Activated CD8-positive, alpha-beta memory T cell treated with anti-CD3 and anti-CD28 coated beads for 48 hours (primary cell): ENCODE results near the gene XAGE2.
"Not testable (repeated sequence)": the region's sequence is repeated elsewhere in the genome, so short reads cannot be mapped to it uniquely, and the experiment has no call there.

Experiments used
- DNase-seq, 3 experiments: peaks; one replicate each; pipeline ENCODE4 v3.0.0-alpha.2; 2020; ENCODE audit warnings: low read depth in 2 of 3, low spot score in 2 of 3

Gene XAGE2, protein sequence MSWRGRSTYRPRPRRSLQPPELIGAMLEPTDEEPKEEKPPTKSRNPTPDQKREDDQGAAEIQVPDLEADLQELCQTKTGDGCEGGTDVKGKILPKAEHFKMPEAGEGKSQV

DNA sequence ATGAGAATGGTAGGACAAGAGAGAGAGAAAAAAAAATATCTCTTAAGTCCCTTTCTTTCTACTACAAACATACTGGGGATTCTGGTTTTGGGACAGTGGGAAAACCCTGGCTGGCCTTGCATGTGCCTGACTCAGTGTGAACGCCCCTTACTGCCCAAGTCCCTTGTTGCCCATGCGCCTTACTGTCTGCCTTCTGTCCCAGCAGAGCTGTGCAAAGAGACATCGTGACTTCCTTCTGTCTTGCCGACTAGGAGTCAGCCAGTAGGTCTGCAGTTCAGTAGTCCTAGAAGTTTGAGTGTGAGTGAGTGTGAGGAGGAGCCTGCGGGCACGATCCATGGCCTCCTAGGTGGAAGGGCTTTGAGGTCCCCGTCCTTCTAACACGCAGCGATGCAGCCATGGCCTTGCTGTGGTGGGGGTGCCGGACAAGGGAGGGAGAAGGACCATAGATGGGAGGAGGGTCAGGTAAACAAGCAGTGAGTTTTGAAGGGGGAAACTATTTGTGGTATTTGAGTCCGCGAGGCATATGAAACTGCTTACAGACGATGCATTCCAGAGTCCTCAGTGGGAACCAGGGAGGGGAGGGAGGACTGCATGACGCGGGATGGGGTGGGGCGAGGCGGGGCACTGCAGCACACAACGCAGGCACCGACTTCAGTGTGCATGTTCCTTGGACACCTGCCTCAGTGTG lies at the start of gene XAGE2:
Gene XAGE2 (plus strand): TSS at position 654 of the 688 bp plus-strand sequence. CDS start 994 bp downstream, outside the sequence.
- DNase-seq: no peak

DNA sequence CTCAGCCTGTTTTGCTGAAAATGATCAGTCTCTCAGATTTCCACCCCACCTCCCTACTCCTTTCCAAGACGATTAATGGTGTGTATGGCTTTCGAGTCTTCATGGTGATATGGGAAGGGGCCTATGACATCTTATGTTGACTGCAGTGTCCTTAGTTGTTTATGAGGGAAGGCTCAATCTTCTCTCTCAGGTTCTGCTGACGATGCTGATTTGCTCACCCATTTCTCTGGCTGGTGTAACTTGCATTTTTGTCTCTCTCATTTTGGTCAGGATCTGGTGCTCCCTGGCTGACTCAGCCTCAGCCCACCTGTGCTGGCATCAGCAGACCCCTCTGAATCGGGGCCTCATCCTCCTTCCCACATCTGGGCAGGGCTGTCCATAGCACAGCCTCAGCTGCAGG lies 31.4 kb upstream of the XAGE2 start:
- DNase-seq: no peak

DNA sequence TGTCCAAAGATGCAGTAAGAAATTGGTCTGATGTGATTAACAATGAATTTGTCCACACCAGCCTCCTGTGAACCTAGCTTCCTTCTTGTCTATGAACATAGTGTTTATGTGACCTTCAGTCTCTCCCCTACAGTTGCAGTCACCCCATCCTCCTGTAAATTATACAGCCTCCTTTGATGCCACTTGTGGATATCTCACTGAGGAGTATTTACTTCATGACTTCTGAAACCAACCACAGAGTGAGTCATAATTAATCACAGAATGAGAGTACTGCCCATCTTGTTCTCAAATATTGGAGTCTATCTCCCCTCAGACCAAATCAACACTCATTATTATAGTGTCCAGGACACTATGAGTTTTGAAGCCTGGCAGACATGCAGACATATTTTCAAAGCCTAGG lies 27.3 kb upstream of the XAGE2 start:
- no peak for DNase-seq

DNA sequence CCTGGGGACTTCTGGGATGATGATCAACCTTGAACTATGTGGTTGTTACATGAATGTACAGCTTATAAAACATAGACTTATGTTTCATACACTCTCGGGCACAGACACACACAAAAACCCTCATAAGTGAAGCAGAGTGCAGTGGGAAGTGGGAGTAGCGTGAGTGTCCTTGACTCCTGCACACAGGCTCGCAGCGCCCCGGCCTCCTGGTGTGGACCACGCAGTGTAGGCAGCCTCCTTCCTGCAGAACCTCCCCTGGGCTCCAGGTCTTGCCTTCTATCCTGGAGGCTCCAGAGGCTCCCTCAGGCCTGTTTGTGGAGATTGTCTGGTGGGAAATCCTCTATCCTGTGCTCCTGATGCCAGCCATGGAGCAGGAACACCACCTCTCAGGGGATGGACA lies 25.7 kb upstream of the XAGE2 start:
- DNase-seq: not testable (repeated sequence)

DNA sequence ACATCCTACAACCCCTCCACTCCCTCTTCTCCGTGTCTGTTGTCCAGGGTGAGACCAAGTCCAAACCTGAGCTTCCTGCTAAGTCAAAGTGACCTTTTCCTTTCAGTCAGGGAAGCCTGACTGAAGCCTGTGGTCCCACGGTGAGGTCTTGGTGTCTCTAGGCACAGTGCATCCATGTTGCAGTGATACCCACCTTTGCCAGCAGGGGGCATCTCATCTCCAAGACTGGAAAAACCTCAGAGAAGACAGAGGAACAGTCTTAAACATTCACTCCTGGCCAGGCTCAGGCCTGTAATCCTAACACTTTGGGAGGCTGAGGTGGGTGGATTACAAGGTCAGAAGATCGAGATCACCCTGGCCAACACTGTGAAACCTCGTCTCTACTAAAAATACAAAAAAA lies 23.4 kb upstream of the XAGE2 start:
- peak; percentile 24 to 37 (median 24) for DNase-seq

DNA sequence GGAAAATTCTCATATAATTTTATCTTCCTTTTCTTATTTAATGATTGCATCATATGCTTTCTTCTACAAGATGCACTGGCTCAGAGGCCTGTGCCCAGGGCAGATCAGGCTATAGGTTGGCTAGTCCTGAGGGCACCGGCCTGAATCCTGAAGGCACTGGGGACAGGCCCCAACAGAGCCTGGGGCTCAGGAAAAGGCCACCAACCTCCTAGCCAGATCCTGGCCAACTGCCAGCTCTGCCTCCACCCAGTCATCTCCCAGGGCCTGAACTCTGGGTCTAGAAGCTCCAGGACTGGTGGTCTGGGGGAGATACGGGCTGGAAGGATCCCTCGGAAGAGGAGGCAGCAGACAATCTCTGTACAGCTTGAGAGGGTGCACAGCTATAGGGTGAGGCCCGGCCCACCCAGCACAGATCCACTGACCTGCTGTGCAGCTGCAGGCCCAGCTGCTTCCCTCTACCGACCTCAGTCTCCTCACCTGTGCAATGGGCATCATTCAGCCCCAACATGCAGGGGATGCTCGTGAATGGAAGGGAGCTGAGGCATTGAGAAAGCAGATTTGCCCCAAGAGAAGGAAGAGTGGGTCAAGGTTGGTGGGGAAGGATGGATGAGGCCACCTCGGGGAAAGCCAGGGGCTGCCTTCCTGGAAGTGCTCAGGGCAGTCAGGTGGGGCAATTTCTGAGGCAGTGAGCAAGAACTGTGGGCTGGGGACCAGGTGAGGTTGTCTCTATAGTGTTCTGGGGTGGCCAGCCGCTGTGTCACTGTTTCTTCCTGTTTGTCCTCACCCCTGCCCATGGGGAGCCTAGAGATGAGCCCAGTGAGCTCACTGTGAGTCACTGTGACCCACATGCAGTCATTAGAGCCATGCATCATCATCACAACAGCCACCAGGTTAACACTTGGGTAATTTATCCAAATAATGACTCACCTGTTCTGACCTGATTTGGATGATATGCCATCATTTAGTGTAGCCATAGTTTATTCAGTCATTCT lies 22.4 kb upstream of the XAGE2 start:
- DNase-seq: no peak

DNA sequence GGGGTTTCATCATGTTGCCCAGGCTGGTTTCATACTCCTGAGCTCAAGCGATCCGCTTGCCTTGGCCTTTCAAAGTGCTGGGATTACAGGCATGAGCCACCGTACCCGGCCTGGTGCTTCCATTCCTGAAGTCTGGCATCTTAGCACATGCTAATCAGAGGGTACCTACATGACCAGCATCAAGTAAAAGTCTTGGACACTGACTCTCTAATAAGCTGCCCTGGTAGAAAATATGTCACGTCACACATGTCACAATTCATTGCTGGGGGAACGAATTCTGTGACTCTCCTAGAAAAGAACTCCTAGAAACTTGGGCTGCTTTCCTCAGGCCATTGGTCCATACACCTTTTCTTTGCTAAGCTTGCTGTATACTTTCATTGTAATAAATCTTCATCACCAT lies 19.1 kb upstream of the XAGE2 start:
- DNase-seq: no peak

DNA sequence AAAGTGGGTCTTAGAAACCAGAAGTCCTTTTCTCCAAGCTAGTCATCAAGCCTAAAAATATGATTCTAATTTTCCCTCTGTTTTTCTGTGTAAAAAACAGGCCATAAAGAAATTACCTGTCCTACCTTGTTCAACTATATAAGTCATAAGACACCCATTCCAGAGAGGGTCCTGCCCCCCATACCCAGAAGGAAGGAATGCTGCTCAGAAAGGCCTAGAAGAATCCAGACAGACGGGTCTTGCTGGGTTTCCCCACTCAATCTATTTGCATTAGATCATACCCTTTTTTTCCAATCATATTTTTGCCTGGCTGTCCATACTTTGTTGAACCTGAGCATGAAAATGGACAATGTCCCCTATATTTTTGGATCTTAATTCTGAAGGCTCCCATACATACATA lies 16.3 kb upstream of the XAGE2 start:
- DNase-seq: no peak

DNA sequence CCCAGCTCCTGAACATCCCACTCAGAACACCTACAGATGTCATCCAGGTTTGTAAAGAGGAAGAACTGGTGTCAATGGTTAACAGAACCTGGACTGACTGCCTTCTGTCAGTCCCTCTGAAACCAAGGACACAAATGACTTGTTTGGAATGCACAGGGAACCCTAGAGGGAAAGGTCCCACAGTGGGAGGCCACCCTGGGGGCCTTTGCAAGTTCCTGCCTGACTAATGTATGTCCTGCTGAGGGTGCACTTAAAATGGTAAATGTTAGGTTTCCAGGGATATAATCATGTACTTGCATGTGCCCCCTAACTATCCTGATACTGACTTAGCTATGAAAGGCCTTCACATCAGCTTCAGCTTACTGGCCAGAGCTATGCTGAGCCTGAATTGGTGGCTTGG lies 15.0 kb upstream of the XAGE2 start:
- DNase-seq: no peak

DNA sequence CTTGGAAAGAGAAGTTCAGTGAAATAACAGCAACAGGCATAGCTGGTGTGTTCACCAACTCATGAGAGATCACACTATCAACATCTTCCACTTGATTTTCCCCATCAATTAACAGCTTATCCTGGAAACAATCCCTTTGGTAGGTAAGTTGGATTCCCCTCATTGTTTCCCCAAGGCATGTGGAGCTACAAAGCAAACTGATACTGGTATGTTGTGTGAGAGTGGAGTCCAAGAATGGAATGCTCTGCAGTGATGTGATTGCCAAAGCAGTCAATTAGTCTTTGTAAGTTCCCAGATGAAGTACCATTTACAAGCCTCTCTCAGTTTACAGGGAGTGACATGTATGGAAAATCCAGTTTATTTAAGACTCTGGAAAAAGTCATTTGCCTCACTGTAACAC lies 13.7 kb upstream of the XAGE2 start:
- DNase-seq: no peak

DNA sequence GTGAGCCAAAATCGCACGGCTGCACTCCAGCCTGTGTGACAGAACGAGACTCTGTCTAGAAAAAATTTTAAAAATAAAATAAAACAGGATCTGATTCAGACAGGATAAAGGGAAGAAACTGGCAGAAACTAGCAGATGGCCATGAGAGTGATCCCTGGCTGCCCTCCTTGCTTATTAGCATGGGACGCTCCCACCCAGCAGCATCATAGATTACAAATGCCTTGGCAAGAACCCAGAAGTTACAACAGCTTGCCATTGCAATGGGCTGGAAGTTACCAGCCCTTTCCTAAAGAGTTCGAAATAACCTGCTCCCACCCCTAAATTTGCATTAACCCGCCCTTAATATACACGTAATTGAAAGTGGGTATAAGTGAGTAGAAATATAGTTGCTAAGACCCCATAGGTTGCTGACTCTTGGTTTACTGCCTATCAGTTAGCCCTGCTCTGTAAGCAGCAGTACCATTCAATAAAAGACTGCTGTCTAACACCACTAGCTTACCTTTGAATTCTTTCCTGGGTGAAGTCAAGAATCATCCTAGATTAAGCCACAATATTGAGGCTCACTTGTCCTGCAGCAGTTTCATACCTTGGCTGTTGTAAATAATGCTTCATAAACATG lies 9.1 kb upstream of the XAGE2 start:
- no peak for DNase-seq

DNA sequence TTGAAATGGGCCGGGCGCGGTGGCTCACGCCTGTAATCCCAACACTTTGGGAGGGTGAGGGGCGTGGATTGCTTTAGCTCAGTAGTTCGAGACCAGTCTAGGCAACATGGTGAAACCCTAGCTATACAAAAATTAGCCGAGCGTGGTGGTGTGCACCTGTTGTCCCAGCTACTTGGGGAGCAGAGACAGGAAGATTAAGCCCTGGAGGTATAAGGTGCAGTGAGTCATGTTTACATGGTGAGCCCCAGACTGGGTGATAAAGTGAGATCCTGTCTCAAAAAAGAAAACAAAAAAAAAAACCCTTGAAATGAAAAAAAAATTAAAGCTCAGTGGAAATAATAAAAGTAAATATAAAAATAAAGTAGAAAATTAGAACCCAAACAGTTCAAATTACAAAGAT lies 6.9 kb upstream of the XAGE2 start:
- DNase-seq: no peak

DNA sequence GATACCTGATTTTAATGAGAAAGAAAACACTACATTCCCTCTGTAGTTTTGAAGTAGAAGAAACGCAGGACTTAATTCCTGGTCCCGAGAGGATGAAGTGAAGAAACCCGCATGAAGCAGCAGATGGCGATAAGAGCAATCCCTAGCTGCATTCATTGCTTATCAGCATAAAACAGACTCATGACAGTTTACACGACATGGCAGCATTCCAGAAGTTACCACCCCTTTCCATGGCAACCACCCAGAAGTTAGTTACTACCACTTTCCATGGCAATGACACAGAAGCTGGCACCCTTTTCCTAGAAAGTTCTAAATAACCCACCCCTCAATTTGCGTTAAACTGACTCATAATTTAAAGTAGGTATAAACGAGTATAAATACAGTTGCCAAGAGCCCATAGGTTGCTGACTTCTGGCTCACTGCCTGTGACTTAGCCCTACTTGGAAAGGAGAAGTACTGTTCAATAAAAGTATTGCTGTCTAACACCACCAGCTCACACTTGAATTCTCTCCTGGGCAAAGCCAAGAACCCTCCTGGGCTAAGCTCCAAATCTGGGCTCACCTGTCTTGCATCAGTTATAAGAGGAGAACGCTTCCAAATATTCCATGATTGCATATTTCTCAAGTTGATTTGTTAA lies 5.5 kb upstream of the XAGE2 start:
- DNase-seq: no peak

DNA sequence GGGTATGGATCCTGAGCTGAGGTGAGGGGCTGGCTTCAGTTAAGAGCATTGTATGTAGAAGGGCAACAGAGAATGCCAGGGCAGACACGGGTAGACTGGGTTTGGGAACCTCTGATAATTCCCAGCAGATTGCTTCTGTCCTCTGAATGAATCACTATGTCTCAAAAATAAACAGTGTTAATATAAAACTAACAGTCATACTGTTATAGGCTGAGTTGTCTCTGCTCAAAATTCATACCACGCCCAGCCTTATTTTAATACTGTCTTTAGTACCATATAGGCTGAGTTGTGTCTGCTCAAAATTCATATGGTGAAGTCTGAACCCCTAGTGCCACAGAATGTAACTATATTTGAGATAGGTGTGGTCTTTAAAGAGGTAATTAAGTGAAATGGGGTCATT lies 10.0 kb downstream of the XAGE2 start:
- DNase-seq: no peak

DNA sequence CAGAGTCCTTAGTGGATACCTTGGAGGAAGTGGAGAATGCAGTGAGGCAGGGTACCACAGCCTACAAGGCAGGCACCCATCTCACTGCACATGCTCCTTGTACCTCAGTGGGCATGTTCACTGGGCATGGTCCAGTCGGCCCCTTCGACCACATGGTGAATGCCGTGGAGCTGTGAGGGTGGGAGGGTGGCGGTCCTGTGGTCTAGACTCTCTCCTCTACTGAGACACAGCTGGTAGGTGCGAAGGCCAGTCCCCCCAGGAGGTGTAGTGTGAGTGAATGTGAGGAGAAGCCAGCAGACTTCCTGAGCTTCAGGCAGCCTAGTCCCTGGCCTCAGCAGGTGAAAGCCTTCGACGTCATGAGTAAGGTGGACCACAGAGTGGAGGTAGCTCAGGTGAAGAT lies 12.2 kb downstream of the XAGE2 start:
- DNase-seq: no peak

DNA sequence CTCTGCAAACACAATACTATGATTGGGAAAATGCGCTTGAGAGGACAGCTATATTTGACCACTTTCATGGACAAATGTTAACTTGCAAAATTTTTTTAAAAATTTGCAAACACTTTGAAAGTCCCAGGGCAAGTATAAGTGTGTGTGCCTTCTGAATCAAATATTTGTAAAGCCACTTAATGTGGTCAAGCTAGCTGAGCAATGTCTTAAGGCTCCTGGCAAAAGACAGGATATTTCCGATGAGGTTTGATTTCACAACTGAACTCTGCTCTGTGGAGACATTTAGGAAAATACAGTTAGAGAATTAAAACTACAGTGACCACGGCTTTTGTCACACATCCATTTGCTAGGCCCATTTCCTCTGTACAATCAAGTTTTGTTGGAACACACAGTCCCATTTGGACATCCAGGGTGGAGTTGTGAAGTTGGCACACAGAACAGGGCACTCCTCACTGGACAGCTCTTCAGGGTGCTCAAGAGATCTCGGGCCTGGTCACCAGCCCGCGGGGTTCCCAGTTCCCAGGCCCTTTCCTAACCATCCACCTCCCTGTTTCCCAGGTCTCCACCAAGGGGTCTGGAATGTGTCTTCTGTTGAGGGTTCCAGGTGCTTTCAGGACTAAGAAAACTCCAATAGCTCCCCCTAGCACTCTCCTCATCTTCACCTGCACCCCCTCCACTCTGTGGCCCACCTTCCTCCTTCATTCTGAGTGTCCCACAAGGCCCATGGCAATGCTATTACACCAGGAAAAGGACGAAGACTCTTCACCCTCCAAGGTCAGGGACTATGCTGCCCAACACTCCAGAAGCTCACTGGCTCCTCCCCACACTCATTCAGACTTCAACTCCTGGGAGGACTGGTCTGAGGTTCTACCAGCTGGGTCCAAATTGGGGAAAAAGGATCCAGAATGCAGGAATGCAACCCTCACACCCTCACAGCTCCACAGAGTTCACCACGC lies 41.9 kb downstream of the XAGE2 start:
- DNase-seq: no peak

DNA sequence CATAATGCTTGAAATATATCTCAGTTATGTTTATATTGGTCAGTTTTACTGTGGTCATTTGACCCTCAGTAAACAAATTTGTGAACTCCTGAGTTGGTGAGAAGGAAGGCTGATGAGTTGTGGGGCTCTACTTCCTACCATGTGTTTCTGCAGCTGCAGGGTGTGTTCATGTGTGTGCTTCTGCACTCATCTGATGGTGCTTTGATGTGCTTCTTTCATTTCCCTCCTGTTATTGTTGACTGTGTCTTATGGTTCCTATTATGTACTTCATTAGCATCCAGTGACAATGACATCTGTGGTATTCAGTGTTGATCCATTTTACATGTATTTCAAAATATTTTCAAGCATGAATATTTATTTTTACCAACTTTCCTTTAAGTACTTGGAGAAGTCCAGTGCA lies 46.5 kb downstream of the XAGE2 start:
- no peak for DNase-seq

DNA sequence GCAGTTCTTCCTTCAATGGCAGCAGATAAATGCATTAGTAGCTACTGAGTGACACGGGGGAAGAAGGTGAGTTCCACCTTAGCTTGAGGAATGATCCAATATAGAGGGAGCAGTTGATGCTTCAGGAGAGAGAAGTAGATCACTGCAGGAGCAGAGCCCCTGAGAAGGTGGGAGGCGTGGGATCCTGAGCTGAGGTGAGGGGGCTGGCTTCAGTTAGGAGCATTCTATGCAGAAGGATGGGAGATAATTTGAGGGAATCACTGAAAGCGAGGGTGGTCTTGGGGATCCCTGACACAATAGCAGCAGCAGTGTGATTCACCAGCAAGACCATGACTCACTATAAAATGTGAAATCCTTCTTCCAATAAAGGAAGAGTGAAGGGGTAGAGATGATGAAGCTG lies 48.0 kb downstream of the XAGE2 start:
- no peak for DNase-seq

DNA sequence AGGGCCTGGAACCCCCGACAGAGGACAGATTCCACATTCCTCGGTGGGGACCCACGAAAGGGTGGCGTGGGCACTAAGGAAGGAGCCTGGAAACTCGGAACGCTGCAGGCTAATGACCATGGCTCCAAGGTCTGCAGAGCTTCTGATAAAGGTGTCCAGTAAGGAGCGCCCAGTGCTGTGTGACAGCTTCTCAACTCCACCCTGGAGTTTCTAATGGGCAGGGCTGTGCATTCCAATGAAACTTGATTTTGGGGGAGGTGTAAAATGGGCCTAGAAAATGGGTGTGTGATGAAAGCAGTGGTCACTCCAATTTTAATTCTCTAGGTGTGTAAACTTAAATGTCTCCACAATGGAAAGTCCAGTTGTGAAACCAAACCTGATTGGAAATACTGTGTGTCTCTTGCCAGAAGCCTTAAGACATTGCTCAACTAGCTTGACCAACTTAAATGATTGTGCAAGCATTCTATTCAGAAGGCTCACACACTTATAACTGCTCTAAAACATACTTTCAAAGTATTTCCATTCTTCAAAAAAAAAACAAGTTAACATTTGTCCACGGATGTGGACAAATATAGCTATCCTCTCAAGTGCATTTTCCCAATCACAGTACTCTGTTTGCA lies 52.1 kb downstream of the XAGE2 start:
- no peak for DNase-seq

DNA sequence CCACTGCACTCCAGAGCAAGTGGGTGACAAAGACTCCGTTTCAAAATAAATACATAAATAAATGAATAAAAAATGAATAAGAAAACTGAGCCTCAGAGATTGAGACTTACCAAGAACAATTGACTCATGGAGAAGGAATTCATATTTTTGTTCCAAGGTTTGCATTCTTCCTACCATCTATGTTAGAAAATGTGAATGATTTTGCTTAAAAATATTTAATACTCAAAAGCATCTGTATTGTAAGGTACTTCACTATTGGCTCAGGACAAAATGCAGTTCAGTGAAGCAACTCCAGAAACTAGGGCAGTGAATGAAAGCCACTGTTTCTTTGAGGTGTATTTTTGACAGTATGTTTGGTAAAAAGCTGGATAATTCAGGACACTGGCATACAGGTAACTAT lies 54.1 kb downstream of the XAGE2 start:
- no peak for DNase-seq
